GM18868 (cell line): ENCODE measurements around the gene RASL12.
"Not testable (repeated sequence)": the region's sequence is repeated elsewhere in the genome, so short reads cannot be mapped to it uniquely, and the experiment has no call there.

Source experiments
- ATAC-seq: cut with Tn5 transposase; IDR thresholded peaks from one replicate; pipeline ENCODE4 v1.9.1; 2021; ENCODE audit warnings: mild to moderate bottlenecking, moderate library complexity; ENCODE audit not compliant: unreplicated experiment

RASL12 gene

DNA sequence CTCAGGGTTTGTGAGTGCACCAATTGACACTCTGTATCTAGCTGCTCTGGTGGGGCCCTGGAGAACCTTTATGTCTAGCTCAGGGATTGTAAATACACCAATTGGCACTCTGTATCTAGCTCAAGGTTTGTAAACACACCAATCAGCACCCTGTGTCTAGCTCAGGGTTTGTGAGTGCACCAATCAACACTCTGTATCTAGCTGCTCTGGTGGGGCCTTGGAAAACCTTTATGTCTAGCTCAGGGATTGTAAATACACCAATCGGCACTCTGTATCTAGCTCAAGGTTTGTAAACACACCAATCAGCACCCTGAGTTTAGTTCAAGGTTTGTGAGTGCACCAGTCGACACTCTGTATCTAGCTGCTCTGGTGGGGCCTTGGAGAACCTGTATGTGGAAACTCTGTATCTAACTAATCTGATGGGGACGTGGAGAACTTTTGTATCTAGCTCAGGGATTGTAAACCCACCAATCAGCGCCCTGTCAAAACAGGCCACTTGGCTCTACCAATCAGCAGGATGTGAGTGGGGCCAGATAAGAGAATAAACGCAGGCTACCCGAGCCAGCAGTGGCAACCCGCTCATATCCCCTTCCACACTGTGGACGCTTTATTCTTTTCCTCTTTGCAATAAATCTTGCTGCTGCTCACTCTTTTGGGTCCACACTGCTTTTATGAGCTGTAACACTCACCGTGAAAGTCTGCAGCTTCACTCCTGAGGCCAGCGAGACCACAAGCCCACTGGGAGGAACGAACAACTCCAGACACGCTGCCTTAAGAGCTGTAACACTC is 8.0 kb upstream of the RASL12 start:
- ATAC-seq, result not testable (repeated sequence)

- ATAC-seq, result not testable (repeated sequence)
These were observed 7.2 kb upstream of the RASL12 start for GRCh38 chr15:65074946-65075345.

DNA sequence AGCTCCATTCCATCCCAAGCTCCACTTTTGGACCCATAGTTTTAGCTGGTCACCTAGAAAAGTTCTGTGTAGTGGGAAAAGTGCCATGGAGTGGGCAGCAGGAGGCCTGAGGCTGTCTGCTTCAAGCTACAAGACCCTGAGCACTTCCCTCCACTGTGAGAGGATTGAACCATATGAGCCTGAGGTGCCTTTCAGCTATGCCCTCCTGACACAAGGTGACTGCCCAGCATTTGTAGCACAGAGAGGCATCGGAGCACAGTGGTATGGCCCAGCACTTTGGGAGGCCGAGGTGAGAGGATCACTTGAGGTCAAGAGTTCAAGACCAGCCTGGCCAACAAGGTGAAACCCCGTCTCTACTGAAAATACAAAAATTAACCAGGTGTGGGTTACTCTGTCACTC is 4.8 kb upstream of the RASL12 start:
- no peak for ATAC-seq

DNA sequence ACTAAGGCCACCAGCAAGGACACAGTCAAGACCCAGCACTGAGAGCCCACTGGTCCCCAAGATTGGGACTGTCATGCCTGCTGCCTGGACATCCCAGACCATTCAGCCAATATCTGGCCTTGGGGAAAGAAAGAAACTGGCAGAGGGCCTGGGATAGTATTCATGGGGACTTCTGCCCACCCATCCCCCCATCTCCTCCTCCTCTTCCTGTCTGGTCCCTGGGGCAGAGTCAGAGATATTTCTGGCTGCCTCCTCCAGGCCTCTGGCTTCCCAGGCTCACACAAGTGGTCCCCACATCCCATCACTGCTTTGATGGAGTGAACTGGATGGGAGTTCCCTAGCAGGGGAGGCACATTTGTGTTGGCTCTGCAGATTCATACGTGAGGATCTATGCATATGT is 4.2 kb upstream of the RASL12 start:
- ATAC-seq, result no peak

- ATAC-seq, result no peak
These were observed 3.6 kb upstream of the RASL12 start for GRCh38 chr15:65071381-65071811.

GRCh38 chr15:65069779-65070546 is 2.2 kb upstream of the RASL12 start:
- ATAC-seq, result no peak

DNA sequence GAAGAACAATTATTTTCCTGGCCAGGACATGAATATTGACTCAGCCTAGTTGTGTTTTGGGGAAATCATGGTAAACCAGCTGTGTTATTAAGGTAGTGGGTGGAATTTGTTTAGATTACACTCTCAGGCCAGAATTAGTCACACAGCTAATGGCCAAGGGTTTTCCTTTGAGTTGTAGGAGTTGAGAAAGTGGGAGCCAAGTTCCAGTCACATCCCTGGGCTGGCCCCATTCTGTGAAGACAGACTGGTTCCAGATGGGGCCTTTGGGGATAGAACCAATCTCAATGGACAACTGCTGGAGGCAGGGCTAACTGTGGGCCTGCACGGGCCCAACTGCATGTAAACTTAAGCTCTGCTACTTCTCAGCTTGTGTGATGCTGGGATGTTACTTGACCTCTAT is 1.4 kb upstream of the RASL12 start:
- ATAC-seq, result no peak

DNA sequence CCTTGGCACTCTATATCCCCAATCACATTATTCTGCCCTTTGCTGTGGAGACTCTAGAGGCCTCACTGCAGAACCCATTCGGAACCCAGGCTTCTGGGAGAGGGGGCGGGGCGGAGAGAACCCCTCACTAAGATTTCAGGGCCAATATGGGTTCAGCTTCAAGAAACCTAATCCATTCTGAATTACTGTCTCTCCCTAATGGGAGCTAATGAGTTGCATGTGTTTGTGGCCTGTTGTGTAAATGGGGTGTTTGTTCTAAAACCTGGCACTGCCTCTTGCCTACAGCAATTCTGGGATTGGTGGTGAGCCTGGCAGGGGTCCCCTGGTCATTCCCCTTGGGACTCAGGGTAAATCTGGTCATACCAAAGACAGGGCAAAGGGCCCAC is 605 bp upstream of the RASL12 start:
- no peak for ATAC-seq

GRCh38 chr15:65067317-65067644 is 510 bp downstream of the RASL12 start:
- ATAC-seq, result no peak

DNA sequence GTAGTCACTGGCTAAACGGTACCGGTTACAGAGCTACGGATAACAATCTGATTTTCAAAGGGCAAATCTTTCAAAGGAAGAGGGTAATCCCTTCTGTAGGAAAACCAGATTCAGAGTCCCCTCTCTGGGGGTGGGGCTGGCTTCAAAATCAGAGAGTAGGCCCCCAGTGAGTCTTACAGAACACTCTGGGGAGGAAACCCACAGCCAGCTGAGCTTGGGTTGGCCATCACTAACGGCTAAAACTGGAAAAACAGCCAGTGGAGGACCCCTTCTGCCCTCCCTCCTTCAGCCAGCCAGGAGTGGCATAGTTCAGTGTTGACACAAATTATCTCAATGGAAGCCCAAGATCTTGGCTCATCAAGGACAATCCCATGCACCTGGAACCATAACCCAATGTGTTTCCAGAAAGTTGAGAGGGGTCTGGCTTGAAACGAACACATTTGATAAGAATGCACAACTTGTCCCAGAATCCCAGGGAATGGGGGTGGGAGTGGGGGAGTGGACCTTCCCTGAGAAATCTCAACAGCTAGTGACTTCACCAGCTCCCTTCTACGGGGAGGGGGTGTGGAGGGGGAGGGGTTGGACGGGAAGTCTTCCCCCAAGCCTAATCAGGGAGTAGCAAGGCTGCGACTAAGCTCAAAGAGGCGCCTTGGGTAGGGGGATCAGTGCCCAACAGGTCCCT is 1.0 kb downstream of the RASL12 start:
- no peak for ATAC-seq

DNA sequence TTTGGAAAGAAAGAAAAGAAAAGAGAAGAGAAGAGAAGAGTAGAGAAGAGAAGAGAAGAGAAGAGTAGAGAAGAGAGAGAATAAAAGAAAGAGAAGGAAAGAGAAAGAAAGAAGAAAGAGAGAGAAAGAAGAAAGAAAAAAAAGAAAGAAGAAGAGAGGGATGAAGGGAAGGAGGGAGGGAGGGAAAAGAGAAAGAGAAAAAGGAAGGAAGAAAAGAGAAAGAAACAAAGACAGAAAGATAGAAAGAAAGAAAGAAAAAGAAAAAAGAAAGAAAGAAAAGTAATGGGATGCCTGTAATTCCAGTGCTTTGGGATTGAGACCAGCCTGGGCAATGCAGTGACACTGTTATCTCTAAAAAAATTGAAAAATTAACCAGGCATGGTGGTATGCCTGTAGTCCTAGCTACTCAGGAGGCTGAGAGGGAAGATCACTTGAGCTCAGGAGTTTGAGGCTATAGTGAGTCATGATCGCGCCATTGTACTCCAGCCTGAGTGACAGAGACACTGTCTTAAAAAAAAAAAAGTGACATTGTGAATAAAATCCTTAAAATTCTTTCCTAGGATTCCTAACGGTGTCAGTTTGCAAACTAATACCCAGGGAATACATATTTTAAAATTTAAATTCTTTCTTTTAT is 1.7 kb downstream of the RASL12 start:
- ATAC-seq, result no peak

DNA sequence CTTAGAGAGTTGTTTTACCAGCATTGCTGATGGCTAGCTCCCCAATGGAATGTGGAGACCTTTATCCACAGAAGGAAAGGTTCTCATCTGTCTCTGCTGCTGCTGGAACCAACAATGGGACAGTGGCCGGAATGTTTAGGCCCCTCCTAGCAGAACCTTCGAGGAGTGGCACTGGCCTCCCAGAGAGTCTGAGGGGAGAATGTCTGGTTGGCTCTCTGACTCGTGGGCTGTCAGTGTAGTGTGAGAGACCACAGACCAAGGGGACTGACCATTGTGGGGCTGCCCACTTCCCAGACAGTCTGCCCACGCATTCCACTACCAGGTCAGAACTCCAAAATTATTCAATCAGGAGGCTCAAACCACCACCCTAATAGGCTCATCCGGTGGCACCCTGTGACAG is 5.1 kb downstream of the RASL12 start:
- ATAC-seq, result no peak

GRCh38 chr15:65062061-65062460 is 5.7 kb downstream of the RASL12 start:
- ATAC-seq, result no peak

GRCh38 chr15:65060641-65061397 is 7.0 kb downstream of the RASL12 start:
- no peak for ATAC-seq

- no peak for ATAC-seq
These were observed 7.7 kb downstream of the RASL12 start for GRCh38 chr15:65059931-65060596.

DNA sequence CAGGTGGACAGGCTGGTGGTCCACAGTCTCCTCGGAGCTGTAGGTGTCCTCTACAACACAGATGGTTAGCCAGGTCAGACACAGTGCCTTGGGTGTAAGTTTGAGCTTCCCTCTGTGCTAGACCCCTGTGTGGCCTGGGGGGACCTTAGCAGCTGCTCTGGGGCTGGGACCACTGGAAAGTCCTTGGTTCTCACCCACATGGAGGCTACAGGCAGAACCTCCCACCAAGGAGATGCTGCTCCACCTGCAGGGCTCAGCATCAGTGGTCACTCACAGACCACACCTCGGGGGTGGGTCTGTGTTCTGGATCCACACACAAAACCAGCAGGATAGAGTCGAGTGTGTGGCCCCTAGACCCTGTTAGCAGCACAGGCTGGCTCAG is 8.4 kb downstream of the RASL12 start:
- no peak for ATAC-seq

GRCh38 chr15:65058394-65059368 is 9.1 kb downstream of the RASL12 start:
- no peak for ATAC-seq

GRCh38 chr15:65057549-65057940 is 10.2 kb downstream of the RASL12 start:
- ATAC-seq, result no peak
